Ovary (tissue), 3 donors: Measurements from ENCODE around the gene WDFY4.

Source experiments
- EP300 ChIP-seq: sonication (generic); formaldehyde crosslinking; IDR thresholded peaks from one replicate; pipeline ENCODE4 v1.6.1; 2017; ENCODE audit warnings: antibody characterized with exemption
- POLR2A ChIP-seq: fragments of 450-650 bp; IDR thresholded peaks from one replicate; pipeline ENCODE4 v1.6.1; 2017; ENCODE audit warnings: antibody characterized with exemption, mild to moderate bottlenecking, moderate library complexity
- TF ChIP-seq, protein P1 (sequence below), 3 donors: fragments of 450-650 bp in 2 of 3; fragments of 200-600 bp in 1 of 3; IDR thresholded peaks; one replicate each; pipeline versions ENCODE4 v1.5.1 to v1.8.0; 2016 to 2022; ENCODE audit warnings: antibody characterized with exemption in 3 of 3, mild to moderate bottlenecking in 1 of 3
- donor health status: DM: no; HTN: no; CAD: no.

DNA sequence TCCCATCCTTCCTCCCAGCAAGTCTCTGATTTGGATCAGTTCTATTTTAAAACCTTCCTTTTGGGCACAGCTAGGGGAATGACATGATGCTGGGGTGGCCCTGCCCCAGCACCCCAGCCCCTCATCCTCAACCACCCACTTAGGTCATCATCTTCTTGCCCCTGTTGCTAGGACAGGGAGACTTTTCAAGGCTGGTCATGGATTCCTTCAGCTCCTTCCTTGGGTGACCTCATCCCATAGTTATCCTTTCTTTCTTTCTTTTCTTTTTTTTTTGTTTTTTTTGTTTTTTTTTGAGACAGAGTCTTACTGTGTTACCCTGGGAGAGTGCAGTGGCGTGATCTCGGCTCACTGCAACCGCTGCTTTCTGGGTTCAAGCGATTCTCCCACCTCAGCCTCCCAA lies 127.2 kb downstream of the WDFY4 start:
- TF ChIP-seq POLR2A (no peak), EP300 (no peak)
- TF ChIP-seq, protein P1, sequence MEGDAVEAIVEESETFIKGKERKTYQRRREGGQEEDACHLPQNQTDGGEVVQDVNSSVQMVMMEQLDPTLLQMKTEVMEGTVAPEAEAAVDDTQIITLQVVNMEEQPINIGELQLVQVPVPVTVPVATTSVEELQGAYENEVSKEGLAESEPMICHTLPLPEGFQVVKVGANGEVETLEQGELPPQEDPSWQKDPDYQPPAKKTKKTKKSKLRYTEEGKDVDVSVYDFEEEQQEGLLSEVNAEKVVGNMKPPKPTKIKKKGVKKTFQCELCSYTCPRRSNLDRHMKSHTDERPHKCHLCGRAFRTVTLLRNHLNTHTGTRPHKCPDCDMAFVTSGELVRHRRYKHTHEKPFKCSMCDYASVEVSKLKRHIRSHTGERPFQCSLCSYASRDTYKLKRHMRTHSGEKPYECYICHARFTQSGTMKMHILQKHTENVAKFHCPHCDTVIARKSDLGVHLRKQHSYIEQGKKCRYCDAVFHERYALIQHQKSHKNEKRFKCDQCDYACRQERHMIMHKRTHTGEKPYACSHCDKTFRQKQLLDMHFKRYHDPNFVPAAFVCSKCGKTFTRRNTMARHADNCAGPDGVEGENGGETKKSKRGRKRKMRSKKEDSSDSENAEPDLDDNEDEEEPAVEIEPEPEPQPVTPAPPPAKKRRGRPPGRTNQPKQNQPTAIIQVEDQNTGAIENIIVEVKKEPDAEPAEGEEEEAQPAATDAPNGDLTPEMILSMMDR (IDR thresholded peaks at IDR 0.05) = no peak
